Psoas muscle (tissue), 8 donors: ENCODE results near the gene MIPEP. TPM values are rescaled to one million over a fixed set of nuclear protein-coding genes. Genes with fewer than 3 reads are reported as not detected.

Experiments used
- ATAC-seq, 4 donors: fragments of 200-7000 bp; cut with Tn5 transposase; one replicate each; pipeline ENCODE4 v1.9.1; 2020; ENCODE audit warnings: moderate library complexity in 3 of 4, mild to moderate bottlenecking in 2 of 4
- DNase-seq, 2 donors: peaks; one replicate each; pipeline ENCODE4 v3.0.0-alpha.2; 2020
- H3K27ac ChIP-seq: fragments of 200-600 bp; one replicate; pipeline ENCODE4 v1.8.0; 2022
- H3K27me3 ChIP-seq, 3 donors: fragments of 200-600 bp in 1 of 3; one replicate each; pipeline versions ENCODE4 v1.6.1 to v1.8.0; 2013 to 2022; ENCODE audit warnings: low read length in 2 of 3, mild to moderate bottlenecking in 2 of 3, moderate library complexity in 1 of 3; ENCODE audit not compliant: insufficient read depth in 3 of 3
- H3K36me3 ChIP-seq, 2 donors: fragments of 200-600 bp in 1 of 2; one replicate each; pipeline versions ENCODE4 v1.6.1 to v1.8.0; 2013 to 2022; ENCODE audit warnings: low read depth in 1 of 2, mild to moderate bottlenecking in 1 of 2, moderate library complexity in 1 of 2; ENCODE audit not compliant: insufficient read depth in 1 of 2
- H3K4me1 ChIP-seq: fragments of 200-600 bp; one replicate; pipeline ENCODE4 v1.8.0; 2022
- H3K4me3 ChIP-seq: fragments of 200-600 bp; one replicate; pipeline ENCODE4 v1.8.0; 2022; ENCODE audit warnings: mild to moderate bottlenecking
- H3K9me3 ChIP-seq: fragments of 200-600 bp; one replicate; pipeline ENCODE4 v1.8.0; 2022
- WGBS, 3 donors: extraction: QIAGEN DNeasy Blood & Tissue Kit; methylation state at CpG; one replicate each; pipeline versions ENCODE4 v1.1.6 to v1.1.7; 2013; 5-methylcytosine and 5-hydroxymethylcytosine counted together
- intact Hi-C, 2 donors: fragments of 100-400 bp; cut with DNase I; formaldehyde crosslinking; loops; one replicate each; pipeline versions ENCODE4 v1.11.0 to v1.14.2; 2022
- polyA plus RNA-seq, 3 donors: library from polyadenylated mRNA; stranded (reverse); fragments of 200-250 nt; gene quantifications; one replicate each; pipeline ENCODE4 v1.2.3, GENCODE V29; 2013
- total RNA-seq, 4 donors: library from RNA; stranded (reverse); fragmentation: NEBNext Ultra II Directional in 2 of 4; extraction: Animal tissue kit (Norgen Biotek cat#: 25700) in 2 of 4; gene quantifications; one replicate each; pipeline versions ENCODE4 v1.2.1 to v1.2.4, GENCODE V29; 2021 to 2023
- TF ChIP-seq, protein P1 (sequence below): fragments of 200-600 bp; IDR thresholded peaks from one replicate; pipeline ENCODE4 v1.8.0; 2022; ENCODE audit warnings: antibody characterized with exemption
- donor health status: healthy with polysubstance abuse.
- donor health status: DM: no; HTN: no; CAD: no; lungs with moderate emphysema.
- donor health status: Bipolar disorder and iron deficiency.
- donor health status: healthy.
- donor health status: DM: yes; HTN: yes; CAD: no.
- donor health status: DM: no; HTN: no; CAD: no.
- donor health status: DM: no; HTN: no; CAD: no.
- donor health status: DM: yes; HTN: yes; CAD: no.

MIPEP gene
- total and polyA plus RNA-seq, 7 donors, result 13.3 to 28.2 (median 17.0) TPM

DNA sequence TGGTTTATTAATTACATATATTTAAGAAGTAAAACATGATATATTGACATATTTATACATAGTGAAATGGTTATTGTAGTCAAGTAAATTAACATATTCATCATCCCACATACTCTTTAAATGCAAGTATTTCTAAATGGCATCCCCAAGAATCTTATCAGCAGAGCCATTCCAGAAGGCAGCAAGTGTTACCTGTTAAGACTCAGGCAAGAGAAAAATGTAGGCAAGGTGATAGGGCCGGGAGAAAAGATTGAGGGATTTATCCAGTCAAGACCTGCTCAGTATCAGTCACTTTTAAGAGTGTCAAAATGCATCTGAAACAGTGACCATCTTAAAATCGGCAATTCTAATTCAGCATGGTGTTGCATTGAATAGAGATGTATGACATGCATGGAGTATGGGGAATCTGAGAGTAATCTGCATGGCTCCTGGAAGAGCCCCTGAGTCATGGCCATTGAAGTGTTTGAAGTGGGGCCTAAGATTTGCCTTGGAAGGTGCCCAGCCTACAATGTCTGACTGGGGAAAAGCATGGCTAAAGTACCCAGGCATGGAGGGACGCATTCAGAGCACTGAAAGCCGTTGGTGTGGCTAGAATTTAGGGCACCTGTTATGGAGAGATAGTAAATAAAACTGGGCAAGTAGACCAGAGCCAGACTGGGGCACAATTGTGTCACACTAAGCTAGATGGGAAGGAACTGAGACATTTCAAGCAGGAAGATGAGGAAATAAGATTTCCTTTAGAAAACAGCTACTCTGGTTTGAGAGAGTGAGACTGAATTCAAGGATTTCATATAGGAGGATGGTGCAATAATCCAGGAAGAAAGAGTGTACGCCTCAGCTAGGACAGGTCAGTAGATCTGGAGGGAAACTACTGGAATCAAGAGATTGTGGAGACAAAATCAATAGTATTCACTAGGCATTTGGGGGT lies 33.1 kb upstream of the MIPEP start:
- DNase-seq, result no peak
- 63 to 65% (median 63%) methylated on average over 5 of the region's 5 CpGs for WGBS, 3 donors
- no peaks in the 10 kb centered on the region for H3K4me1 ChIP-seq
- H3K27me3 ChIP-seq, result peaks cover 0 to 10% (median 0%) of the 10 kb centered on the region in 3 donors
- TF ChIP-seq, protein P1, sequence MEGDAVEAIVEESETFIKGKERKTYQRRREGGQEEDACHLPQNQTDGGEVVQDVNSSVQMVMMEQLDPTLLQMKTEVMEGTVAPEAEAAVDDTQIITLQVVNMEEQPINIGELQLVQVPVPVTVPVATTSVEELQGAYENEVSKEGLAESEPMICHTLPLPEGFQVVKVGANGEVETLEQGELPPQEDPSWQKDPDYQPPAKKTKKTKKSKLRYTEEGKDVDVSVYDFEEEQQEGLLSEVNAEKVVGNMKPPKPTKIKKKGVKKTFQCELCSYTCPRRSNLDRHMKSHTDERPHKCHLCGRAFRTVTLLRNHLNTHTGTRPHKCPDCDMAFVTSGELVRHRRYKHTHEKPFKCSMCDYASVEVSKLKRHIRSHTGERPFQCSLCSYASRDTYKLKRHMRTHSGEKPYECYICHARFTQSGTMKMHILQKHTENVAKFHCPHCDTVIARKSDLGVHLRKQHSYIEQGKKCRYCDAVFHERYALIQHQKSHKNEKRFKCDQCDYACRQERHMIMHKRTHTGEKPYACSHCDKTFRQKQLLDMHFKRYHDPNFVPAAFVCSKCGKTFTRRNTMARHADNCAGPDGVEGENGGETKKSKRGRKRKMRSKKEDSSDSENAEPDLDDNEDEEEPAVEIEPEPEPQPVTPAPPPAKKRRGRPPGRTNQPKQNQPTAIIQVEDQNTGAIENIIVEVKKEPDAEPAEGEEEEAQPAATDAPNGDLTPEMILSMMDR, result no peak
- no peaks in the 10 kb centered on the region for H3K9me3 ChIP-seq
- no peak overlapping the region for H3K27ac ChIP-seq
- intact Hi-C loops, result no loop called here
- ATAC-seq, result no peak
- H3K36me3 ChIP-seq, result no peaks in the 10 kb centered on the region
- H3K4me3 ChIP-seq, result no peak overlapping the region

DNA sequence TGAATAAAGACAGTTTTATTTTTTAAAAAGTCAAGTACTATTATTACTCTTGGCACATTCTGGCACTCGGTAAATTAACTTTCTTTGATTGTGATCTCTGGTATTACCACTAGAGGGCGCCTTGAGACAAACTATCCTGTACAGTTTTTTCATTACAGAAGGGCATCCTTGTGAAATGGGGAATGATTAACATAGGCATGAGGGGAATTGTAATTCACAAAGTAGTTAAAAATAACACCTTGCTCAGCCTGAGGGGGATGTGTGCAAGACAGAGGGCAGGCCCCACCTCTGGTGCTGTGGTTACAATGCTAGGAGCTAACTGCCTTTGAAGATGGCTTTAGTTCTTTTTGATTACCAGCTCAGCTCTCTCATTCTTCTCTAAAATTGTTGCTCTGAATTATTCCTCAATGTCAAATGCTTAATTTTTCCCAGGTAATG lies 32.3 kb upstream of the MIPEP start:
- ATAC-seq (peak; percentile 17 to 64 (median 54)), DNase-seq (no peak)
- 6 to 7% (median 6%) methylated on average over 2 of the region's 2 CpGs for WGBS, 3 donors
- no peaks in the 10 kb centered on the region for H3K4me1 ChIP-seq
- no peaks in the 10 kb centered on the region for H3K9me3 ChIP-seq
- H3K27ac ChIP-seq, result no peak overlapping the region
- TF ChIP-seq, protein P1, result peak; percentile 63
- no peaks in the 10 kb centered on the region for H3K36me3 ChIP-seq
- intact Hi-C loops, result loop anchor here in 1 of 2 donors (2.0 kb wide), 1 partner anchor 305 kb away; no protein-coding TSS in a partner anchor
- H3K4me3 ChIP-seq, result no peak overlapping the region
- H3K27me3 ChIP-seq, result peaks cover 0 to 13% (median 0%) of the 10 kb centered on the region in 3 donors

DNA sequence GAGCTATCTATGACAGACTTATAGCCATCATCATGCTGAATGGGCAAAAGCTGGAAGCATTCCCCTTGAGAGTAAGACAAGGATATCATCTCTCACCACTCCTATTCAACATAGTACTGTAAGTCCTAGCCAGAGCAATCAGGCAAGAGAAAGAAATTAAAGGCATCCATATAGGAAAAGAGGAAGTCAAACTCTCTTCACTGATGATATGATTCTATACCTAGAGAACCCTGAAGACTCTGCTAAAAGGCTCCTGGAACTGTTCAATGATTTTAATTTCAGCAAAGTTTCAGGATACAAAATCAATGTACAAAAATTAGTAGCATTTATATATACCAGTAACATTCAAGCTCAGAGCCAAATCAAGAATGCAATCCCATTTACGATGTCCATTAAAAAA lies 29.8 kb upstream of the MIPEP start:
- TF ChIP-seq, protein P1, result no peak
- 86 to 93% (median 90%) methylated on average over 1 of the region's 1 CpG for WGBS, 3 donors
- peaks cover 0 to 13% (median 0%) of the 10 kb centered on the region in 3 donors for H3K27me3 ChIP-seq
- H3K4me1 ChIP-seq, result no peaks in the 10 kb centered on the region
- H3K9me3 ChIP-seq, result no peaks in the 10 kb centered on the region
- no peaks in the 10 kb centered on the region for H3K36me3 ChIP-seq
- DNase-seq (no peak), ATAC-seq (no peak)
- H3K4me3 ChIP-seq, result no peak overlapping the region
- H3K27ac ChIP-seq, result no peak overlapping the region
- intact Hi-C loops, result no loop called here

DNA sequence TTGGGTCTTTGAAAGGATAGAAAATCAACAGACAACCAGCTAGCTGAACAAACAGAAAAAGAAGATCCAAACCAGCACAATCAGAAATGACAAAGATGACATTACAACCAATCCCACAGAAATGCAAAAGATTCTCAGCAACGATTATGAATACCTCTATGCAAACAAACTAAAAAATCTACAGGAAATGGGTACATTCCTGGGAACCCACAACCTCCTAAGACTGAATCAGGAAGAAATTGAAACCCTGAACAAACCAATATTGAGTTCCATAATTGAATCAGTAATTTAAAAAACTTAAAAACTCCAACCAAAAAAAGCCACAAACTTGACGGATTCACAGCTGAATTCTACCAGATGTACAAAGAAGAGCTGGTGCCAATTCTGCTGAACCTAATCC lies 29.0 kb upstream of the MIPEP start:
- Histone ChIP-seq H3K4me3 (no peak overlapping the region), H3K36me3 (no peaks in the 10 kb centered on the region), H3K9me3 (no peaks in the 10 kb centered on the region), H3K27me3 (peaks cover 0 to 13% (median 0%) of the 10 kb centered on the region in 3 donors), H3K4me1 (no peaks in the 10 kb centered on the region), H3K27ac (no peak overlapping the region)
- DNase-seq (no peak), ATAC-seq (no peak)
- intact Hi-C loops, result no loop called here
- TF ChIP-seq, protein P1, result no peak
- WGBS, 3 donors, result 69 to 79% (median 74%) methylated on average over 2 of the region's 2 CpGs
